CD4-positive, alpha-beta T cell treated with Interferon alpha-2 for 1 hour (primary cell): ENCODE measurements around the gene ETFBKMT.
"Not testable (repeated sequence)": the region's sequence is repeated elsewhere in the genome, so short reads cannot be mapped to it uniquely, and the experiment has no call there.

ENCODE experiments used
- DNase-seq, 2 donors: peaks; one replicate each; pipeline ENCODE4 v3.0.0-alpha.2; 2020 to 2022

The ETFBKMT gene

DNA sequence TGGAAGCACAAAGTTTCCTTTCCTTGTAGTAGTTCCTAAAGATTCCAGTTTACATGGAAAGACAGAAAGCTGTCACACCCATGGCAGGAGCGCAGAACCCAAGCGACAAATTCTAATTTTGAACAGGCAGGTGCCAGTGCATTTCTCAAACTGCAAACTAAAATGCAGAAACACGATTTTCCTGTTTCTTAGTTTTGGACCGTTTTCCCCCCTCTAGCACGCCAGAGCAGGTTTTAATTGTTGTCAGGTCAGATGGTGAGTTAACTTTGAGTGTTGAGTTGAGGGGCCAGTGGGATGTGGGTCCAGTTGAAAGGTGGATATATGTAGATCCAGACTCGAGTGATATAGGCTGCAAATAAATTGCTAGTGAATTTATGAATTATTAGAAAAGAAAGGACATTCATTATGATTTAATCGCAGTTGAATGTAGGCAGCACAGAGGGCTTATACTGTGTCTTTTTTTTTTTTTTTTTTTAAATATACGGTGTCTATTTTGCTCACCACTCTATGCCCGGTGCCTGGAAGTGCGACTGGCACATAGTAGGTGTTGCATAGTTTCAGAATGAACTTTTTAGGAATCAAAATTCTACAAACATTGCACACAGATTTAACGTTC, 909 bp upstream of the ETFBKMT start:
- DNase-seq, result peak in 1 of 2 donors; percentile 4

DNA sequence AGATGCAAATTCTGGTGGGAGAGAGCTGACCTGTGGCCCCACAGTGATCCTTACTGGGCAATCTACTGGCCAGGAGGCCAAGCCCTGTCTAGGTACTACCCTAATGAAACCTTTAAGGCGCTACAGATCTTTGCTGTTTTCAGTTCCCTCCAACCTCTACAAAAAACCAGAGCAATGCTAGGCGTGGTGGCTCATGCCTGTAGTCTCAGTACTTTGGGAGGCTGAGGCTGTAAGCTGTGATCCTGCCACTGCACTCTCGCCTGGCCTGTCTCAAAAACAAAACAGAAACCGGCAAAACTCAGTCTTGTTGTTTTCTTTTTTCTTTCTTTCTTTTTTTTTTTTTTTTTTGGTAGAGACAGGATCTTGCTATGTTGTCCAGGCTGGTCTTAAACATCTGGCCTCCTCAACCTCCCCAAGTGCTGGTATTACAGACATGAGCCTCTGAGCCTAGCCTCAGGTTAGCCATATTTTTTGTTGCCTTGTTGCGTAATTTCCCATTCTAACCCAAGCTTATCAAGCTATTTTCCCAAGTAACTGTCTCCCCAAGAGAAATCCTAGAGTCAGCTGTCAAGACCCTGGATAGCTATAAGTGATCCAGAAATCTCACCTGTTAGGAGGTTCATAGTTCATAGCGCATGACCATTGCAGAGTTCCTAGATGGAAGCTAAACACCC, 2.8 kb downstream of the ETFBKMT start:
- DNase-seq, result no peak

DNA sequence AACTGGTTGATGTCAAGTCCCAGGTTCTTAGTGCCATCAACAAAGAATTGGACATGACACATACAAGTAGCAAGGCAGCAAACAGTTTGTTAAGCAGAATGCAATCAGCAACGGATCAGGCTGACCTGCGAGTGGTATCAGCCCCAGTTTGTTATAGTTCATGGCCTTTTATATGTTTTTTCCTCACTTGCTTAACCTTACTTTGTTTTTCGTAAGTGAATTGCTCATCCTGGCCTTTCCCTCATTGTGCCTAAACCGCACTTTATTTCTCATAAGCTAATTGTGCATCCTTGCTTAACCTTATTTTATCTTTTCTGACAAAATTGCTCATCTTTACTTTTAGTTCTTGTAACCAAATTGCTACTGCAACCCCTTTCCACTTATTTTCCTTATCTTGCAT, 4.1 kb downstream of the ETFBKMT start:
- no peak for DNase-seq

DNA sequence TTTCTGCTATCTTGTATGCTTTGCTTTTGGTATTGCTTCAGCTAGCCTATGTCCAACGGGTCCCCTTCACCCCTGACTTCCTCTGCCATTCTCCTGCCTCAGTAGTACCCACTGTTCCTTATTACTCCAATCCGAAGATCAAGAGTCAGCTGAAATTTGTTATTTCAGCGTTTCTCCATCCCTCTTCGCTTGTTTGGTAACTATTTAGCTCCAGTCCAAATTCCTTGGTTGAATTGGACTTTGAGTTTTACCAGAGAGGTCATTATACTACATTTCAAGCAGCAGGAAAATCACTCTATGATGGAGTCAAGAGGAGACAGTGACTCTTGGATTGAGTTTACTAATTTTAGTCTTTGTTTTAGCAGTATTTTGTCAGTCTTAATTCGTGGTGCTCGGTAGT, 4.5 kb downstream of the ETFBKMT start:
- no peak for DNase-seq

DNA sequence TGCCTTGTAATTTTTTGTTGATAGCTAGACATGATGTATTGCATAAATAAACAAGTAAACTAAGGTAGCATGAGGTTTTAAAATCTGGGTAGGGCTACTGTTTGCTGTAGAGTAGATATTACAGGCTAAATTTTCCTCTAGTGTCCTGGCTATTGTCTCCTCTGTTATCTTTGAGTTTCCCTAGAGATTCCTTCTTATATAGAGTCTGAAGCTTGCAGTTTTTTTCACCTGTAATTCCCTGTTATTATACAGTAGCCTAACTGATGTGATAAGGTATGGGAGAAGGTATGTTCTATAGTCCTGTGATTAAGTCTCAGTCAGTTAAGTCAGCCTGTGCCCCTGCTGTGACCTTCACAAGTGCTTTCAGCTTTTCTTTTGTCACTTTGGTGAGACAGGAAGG, 9.5 kb downstream of the ETFBKMT start:
- DNase-seq, result no peak

DNA sequence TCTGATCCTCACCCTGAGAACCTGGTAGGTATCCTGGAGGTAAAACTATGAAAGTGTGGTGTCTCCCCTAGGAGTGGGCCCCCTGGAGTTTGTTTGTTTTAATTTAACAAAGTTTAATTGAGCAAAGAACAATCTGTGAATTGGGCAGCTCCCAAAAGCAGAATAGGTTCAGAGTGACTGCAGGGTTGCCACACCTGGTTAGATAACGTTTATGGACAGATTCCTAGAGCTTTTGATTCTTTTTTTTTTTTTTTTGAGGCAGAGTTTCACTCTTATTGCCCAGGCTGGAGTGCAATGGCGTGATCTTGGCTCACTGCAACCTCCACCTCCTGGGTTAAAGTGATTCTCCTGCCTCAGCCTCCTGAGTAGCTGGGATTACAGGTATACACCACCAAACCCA, 10.1 kb downstream of the ETFBKMT start:
- DNase-seq, result not testable (repeated sequence)

DNA sequence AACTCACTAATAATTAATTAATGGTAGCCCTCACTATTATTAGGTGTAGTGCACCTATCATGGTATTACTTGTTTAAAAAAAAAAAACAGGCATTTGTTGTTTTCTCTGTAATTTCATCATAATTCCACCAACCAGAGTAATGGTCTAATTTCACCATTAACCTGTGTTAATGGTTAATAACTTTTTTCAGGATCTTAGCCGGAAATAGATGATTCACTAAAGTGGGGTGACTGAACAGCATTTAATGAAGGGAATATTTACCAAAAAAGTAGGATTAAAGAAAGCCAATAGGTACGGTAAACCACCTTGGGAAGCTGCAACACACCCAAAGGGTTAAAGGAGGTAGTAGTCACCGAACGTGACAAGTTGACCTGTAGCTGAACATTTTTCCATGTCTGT, 13.0 kb downstream of the ETFBKMT start:
- no peak for DNase-seq

DNA sequence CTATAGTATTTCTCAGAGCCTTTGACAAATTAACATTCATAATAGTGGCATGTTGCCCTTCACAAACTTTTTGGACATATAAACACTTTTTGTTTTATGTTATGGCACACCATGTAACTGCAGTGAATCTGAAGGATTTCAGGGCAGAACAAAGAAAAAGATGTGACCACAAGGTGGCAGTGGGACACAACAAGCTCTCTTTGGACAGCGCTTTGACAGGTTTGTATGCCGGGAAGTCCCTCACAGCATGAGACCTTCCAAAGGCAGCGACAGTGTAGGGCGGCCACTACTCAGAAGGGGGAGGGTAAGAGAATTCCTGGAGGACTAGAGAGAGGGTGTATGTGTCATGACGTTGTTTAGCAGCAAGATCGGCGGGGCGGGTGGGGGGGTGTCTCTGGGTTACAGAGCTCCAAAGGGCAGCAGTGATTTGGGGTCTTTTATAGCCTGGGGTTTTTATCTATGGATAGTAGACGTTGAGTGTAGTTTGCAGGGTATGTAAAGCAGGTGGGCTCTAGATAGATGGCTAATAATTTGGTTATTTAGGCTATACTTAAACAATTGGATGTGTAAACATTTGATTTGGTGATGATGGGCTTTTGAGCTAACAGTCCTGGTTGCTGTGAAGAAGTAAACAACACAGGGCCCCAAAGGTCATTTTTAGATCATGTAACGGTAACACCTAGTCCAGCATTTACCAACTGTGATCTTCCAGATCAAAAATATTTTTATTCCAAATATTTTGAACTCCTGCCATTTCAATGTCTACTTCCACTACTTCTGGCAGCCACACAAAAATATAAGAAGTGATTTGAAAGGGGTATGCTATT, 22.9 kb downstream of the ETFBKMT start:
- peak; percentile 80 to 87 for DNase-seq

DNA sequence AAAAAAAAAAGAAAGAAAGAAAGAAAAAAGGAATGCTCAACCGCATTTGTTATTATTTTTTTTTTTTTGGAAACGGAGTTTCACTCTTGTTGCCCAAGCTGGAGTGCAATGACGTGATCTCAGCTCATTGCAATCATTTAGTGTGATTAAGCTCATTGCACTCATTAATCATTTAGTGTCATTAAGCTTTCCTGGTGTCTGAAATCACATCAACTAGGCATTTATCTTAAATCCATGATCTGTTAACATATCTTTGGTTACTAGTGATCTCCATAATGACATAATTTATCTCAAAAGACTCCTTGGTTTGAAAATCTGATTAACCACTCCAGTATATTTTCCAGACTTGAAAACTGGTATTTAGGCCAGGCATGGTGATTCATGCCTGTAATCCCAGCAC, 26.3 kb downstream of the ETFBKMT start:
- DNase-seq, result no peak

DNA sequence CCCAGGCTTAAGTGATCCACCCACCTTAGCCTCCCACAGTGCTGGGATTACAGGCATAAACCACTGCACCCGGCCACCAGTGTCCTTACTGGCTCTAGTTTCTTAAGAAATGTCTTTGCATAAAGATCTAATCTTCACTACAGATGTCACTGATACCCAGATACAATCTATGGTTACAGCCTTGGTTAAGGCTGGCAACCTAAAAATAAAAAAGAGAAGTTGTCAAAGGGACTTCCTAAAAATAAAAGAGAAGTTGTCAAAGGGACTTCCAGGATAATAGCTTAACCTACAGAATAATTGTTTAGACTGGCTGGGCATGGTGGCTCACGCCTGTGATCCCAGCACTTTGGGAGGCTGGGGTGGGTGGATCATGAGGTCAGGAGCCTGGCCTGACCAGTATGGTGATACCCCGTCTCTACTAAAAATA, 27.6 kb downstream of the ETFBKMT start:
- peak in 1 of 2 donors; percentile 8 for DNase-seq

DNA sequence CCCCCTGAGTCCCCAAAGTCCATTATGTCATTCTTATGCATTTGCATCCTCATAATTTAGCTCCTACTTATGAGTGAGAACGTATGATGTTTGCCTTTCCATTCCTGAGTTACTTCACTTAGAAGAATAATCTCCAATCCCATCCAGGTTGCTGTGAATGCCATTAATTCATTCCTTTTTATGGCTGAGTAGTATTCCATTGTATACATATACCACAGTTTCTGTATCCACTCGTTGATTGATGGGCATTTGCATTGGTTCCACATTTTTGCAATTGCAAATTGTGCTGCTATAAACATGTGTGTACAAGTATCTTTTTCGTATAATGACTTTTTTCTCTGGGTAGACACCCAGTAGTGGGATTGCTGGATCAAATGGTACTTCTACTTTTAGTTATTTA, 30.4 kb downstream of the ETFBKMT start:
- not testable (repeated sequence) for DNase-seq

DNA sequence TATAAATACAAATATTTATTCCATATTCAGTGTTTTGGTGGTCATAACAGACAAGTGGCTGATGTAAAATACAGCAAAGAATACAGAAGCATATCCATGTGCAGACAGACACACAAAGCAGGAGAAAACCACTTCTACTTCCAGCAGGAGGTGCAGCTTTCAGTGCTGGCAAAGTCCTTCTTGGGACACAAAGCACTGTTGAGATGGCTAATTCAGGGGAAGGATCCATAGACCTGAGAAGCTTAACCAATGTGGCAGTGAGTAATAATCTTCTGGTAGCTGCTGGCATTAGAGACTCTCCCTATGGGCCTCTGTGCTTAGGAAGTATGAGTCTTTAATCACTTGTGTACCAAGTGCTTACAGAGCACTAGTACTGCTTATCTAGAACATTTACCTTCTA, 42.6 kb downstream of the ETFBKMT start:
- peak in 1 of 2 donors; percentile 14 for DNase-seq

DNA sequence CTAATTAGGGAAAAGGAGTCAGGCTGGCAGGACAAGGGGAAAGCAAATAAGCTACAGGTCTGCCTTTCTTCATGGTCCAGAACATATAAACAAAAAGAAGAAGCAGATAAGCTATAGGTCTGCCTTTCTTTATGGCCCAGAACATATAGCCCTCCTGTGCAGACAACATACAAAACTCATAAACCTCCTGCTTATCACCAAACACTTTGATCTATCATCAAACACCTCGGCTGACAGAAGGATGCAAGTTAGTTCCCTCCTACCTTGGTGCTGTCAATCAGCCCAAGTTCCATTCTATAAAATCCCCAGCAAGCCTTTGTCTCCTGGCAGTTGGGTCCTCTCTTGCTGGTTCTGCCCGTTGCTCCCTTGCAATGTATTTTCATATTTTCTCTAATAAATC, 46.1 kb downstream of the ETFBKMT start:
- no peak for DNase-seq

DNA sequence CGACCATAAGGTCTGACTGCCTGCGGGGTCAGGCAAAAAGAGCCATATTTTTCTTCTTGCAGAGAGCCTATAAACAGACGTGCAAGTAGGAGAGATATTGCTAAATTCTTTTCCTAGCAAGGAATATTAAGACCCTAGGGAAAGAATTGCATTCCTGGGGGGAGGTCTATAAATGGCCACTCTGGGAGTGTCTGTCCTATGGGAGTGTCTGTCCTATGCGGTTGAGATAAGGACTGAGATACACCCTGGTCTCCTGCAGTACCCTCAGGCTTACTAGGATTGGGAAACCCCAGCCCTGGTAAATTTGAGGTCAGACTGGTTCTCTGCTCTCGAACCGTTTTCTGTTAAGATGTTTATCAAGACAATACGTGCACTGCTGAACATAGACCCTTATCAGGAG, 48.6 kb downstream of the ETFBKMT start:
- not testable (repeated sequence) for DNase-seq

DNA sequence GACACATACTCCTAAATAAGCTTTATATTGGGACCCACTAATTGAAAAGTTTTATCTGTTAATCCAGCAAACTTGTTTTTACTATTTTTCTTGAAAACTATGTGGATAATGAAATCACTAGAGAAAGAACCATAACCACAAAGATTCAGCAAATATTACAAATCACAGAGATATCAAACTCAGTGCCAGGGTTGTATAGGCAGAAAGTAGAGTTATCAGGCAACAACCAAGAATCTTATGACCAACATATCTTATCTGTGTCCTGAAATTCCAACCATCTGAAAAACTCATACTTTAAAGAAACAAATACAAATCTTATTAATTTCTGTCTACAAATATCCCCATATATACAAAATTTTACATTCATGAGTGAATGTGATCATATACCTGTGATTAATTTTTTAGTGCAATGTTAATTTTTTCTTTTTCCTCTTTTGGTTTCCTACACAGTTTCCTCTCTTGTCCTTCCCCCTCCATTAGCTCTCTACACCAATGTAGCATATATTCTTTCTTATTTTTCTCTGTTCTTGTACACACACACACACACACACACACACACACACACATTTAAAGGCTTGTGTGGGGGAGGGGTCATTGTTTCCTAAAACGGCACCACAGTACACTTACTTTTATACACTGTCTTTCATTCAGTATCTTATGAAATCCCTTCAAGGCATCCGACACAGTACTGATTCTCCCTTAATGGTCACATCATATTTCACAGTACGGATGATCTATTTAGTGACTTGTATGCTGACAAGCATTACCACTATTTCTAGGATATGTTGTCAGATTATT, 50.7 kb downstream of the ETFBKMT start:
- no peak for DNase-seq

DNA sequence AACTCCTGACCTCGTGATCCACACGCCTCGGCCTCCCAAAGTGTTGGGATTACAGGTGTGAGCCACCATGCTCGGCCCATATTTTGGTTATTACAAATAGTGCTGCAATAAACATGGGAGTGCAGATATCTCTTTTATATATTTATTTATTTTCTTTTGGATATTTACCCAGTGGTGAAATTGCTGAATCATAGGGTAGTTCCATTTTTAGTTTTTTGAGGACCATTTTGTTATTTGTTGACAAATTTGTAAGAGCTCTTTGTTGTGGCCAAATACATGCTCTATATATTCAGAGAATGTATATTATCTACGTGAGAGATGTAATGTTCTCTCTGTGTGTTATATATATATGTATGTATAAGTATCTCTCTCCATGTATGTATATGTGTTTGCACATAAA, 53.4 kb downstream of the ETFBKMT start:
- no peak for DNase-seq

DNA sequence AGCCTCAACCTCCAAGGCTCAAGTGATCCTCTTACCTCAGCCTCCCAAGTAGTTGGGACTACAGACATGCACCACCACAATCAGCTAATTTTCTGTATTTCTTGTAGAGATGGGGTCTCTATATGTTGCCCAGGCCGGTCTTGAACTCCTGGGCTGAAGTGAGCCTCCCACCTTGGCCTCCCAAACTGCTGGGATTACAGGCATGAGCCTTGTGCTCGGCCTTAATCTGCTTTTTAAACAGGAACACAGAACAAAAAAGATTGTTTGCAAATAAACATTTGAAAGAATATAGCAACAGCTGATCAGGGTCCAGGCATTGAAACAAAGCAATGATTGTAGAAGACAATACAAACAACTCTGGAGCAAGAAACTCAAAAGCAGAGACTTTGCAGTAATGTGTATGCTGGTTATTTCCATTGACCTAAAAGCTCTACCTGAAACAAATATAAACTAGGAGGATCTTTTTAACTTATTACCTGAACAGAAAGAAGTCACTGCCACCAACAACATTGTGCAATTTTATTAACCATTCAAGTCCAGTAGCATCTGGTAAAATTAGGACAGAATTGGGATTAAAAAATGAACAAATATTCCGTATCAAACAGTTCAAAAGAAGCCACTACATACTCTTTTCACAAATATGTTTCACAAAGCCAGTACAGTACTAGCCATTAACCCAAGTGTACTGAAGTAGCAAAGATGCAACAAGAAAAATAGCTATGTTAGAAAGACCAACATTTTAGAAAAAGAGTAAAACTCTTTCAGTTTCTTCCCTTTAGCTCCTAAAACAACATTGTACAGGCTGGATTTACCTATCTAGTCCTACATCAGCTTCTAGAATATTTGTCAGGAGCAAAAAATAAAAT, 55.2 kb downstream of the ETFBKMT start:
- no peak for DNase-seq

DNA sequence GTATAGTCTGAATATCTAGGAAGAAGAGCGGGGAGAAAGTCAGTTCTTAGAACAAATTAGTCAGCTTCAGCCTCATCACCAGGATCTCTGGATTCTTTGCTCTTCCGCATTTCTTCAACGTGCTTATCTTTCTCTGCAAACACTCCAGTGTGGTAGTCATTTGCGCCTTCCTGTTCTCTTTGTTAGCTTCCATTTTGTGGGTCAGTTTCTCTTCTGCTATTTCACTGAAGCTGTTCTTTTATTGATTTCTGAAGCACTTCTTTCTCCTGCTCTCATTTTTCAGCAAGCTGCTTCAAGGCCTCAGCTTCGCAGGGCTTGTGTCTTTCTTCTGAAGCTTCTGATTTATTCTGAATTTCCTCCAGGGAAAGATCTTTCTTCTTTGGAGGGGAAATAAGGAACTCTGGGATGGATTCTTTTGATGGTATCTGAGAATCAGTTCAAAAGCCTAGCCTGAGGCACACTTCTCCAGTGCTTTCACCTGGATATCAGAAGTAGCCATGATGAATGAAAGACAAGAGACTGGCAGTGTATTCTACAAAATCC, 55.9 kb downstream of the ETFBKMT start:
- peak in 1 of 2 donors; percentile 44 for DNase-seq

DNA sequence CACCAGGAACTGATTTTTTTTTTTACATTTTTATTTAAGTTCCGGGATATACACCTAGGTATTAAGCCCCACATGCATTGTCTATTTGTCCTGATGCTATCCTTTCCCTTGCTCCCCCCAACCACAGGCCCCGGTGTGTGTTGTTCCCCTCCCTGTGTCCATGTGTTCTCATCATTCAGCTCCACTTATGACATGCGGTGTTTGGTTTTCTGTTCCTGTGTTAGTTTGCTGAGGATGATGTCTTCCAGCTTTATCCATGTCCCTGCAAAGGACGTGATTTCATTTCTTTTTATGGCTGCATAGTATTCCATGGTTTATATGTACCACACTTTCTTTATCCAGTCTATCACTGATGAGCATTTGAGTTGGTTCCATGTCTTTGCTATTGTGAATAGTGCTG, 57.5 kb downstream of the ETFBKMT start:
- DNase-seq, result not testable (repeated sequence)

DNA sequence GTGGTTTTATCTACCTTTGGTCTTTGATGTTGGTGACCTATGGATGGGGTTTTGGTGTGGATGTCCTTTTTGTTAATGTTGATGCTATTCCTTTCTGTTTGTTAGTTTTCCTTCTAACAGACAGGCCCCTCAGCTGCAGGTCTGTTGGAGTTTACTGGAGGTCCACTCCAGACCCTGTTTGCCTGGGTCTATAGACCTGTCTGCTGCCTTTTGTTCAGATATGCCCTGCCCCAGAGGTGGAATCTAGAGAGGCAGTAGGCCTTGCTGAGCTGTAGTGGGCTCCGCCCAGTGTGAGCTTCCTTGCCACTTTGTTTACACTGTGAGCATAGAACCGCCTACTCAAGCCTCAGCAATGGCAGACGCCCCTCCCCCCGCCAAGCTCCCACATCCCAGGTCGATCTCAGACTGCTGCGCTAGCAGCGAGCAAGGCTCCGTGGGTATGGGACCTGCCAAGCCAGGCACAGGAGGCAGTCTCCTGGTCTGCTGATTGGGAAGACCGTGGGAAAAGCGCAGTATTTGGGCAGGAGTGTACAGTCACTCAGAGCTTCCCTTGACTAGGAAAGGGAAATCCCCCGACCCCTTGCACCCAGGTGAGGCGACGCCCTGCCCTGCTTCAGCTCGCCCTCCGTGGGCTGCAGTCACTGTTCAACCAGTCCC, 59.2 kb downstream of the ETFBKMT start:
- not testable (repeated sequence) for DNase-seq

DNA sequence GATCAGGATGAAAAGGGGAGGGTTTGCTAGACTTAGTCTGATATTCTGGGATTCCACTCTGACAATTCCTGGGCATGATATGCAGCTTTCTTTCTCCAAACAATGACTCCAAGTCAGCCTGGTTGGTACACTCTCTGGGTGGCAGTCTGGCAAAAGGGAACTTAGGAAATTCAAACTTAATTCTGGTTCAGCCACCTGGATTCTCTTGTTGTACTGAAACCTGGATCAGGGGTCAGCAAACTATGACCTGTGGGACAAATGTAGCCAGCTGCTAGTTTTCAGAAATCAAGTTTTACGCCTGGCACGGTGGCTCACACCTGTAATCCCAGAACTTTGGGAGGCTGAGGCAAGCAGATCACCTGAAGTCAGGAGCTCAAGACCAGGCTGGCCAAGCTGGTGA, 63.1 kb downstream of the ETFBKMT start:
- no peak for DNase-seq
